CD1c-positive myeloid dendritic cell (primary cell): Measurements from ENCODE around the gene FRMD8.

ENCODE experiments used
- DNase-seq: peaks from one replicate; pipeline ENCODE4 v3.0.0-alpha.2; 2016; ENCODE audit errors: extremely low spot score

Gene FRMD8

GRCh38 chr11:65414776-65415498 lies 28.5 kb downstream of the FRMD8 start:
- no peak for DNase-seq

GRCh38 chr11:65415499-65416340 lies 29.3 kb downstream of the FRMD8 start:
- DNase-seq, result no peak

- peak; percentile 95 for DNase-seq
These were observed 29.9 kb downstream of the FRMD8 start for GRCh38 chr11:65416341-65416824.

DNA sequence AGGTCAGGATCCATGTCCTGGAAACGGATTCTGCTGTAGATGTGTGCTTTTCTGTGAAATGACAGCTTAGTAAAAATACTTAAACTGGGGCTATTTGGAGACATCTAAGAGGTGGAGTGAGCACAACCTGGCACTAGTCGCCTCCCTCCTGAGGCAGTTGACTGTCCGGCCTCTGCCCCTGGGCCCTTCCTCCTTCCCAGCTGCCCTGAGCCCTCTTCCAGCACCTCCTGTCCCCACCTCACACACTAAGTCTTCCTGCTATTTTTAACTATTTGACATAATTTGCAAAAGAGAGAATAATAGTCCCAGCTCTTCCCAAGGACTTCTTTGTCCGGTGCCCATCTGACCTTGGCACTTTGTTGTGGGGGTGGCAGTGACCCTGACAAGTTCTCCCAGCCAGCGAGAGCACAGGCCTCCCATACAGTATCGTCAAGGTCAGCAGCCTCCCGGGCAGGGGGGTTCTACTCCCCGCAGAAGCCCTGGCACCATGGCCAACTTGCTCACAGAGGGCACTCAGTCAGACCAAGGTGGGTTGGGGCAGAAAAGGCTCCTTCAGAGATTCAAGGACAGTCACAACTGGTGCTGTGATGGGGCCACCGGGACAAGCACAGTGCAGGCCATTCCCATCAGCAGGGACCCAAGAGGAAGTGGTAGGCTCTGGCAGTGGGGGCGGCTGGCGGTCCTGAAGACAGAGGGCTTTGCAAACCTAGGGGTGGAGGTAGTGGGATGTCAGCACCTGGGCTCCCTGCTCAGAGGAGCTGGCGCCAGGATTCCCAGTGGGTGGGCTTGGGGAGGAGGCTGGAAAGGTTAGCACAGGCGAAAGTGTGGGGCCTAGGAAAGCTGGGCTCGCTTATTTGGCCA lies 30.6 kb downstream of the FRMD8 start:
- DNase-seq, result peak; percentile 69

DNA sequence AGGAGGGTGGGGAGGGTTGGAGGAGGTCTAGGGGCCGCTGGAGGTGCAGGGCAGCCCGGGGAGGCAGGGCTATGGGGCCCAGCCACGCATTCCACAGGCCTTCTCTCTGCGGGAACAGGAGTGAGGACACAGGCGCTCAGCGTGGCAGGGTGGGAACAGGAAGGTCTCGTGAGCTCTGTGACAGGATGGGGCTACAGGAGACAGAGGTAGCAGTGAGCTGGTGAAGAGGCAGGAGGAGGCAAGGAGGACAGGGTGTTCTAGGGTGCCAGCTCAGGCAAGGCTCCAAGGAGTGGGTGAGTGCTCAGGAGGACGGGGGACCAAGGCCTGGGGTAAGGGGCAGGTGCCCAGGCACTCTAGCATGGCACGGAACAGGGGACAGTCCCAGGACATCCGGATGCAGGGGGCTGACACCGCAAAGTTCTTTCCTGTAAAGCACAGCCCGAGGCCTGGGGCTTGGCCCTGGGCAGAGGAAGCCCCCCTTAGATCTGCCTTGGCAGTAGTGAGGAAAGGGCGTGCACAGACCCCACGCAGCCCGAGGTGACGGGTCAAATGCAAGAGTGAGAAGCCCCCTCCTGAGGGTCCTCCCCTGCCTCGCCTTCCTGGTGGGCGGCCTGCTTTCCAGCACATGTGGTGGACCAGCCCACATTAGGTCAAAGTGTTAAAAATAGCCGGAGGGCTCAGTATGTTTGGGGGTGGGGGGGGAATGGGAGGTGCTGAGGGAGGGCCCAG lies 31.4 kb downstream of the FRMD8 start:
- DNase-seq, result peak; percentile 73

DNA sequence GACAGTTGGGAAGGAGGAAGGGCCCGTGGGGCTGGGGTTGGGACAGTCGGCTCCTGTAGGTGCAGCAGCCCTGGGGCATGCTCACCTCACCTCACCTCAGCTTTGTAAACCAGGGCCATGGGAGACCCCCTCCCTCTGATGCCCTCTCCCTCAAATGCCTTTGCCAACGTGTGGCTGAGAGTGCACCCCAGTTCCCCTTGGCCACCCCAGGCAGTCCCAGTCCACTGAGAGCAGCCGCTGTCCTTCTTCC lies 31.9 kb downstream of the FRMD8 start:
- no peak for DNase-seq

GRCh38 chr11:65418681-65419459 lies 32.4 kb downstream of the FRMD8 start:
- DNase-seq, result peak; percentile 96

- DNase-seq, result no peak
These were observed 33.0 kb downstream of the FRMD8 start for GRCh38 chr11:65419460-65419771.

DNA sequence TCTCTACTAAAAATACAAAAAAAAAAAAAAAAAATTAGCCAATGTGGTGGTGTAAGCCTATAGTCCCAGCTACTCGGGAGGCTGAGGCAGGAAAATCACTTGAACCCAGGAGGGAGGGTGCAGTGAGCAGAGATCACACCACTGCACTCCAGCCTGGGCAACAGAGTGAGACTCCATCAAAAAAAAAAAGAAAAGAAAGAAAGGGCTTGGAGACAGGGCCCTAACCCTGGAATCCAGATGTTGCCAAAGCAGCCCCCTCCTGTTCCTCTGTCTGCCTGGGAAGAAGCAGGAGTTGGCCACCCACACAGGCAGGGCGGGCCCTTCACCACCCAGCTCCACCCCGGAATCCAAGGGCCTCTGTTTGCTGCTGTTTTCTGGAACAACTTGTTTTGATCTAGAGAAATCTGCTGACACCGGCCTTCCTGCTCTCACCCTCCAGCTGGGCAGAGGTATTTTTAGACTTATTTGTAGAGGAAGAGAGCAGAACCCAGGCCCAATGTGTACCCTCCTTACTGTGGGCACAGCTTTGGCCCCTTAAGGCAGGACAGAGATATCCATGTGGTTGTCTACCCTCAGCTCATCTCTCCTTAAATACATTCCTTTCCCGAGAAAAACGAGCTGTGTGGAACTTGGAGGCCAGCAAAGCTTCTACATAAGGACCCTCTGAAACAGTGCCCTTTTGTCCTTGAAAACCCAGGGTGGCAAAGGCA lies 33.5 kb downstream of the FRMD8 start:
- DNase-seq, result peak; percentile 95

- no peak for DNase-seq
These were observed 34.1 kb downstream of the FRMD8 start for GRCh38 chr11:65420506-65420905.

- DNase-seq, result peak; percentile 97
These were observed 34.7 kb downstream of the FRMD8 start for GRCh38 chr11:65420979-65421793.

GRCh38 chr11:65421794-65422632 lies 35.6 kb downstream of the FRMD8 start:
- peak; percentile 98 for DNase-seq

DNA sequence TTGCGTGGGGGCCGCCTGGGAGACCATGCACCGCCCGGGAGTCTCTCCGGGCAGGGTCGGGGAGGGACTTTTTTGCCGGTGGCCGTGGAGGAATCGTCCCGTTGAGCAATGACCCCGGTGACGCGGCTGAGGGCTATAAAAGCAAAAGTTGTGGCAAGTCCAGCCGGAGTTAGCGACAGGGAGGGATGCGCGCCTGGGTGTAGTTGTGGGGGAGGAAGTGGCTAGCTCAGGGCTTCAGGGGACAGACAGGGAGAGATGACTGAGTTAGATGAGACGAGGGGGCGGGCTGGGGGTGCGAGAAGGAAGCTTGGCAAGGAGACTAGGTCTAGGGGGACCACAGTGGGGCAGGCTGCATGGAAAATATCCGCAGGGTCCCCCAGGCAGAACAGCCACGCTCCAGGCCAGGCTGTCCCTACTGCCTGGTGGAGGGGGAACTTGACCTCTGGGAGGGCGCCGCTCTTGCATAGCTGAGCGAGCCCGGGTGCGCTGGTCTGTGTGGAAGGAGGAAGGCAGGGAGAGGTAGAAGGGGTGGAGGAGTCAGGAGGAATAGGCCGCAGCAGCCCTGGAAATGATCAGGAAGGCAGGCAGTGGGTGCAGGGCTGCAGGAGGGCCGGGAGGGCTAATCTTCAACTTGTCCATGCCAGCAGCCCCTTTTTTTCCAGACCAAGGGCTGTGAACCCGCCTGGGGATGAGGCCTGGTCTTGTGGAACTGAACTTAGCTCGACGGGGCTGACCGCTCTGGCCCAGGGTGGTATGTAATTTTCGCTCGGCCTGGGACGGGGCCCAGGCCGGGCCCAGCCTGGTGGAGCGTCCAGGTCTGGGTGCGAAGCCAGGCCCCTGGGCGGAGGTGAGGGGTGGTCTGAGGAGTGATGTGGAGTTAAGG lies 36.4 kb downstream of the FRMD8 start, which contains the start of gene NEAT1:
Gene NEAT1, plus strand, starts transcription at position 166 of the 883 bp plus-strand sequence.
- peak; percentile 97 for DNase-seq

- peak; percentile 56 for DNase-seq
These were observed 37.2 kb downstream of the FRMD8 start for GRCh38 chr11:65423516-65424204.

DNA sequence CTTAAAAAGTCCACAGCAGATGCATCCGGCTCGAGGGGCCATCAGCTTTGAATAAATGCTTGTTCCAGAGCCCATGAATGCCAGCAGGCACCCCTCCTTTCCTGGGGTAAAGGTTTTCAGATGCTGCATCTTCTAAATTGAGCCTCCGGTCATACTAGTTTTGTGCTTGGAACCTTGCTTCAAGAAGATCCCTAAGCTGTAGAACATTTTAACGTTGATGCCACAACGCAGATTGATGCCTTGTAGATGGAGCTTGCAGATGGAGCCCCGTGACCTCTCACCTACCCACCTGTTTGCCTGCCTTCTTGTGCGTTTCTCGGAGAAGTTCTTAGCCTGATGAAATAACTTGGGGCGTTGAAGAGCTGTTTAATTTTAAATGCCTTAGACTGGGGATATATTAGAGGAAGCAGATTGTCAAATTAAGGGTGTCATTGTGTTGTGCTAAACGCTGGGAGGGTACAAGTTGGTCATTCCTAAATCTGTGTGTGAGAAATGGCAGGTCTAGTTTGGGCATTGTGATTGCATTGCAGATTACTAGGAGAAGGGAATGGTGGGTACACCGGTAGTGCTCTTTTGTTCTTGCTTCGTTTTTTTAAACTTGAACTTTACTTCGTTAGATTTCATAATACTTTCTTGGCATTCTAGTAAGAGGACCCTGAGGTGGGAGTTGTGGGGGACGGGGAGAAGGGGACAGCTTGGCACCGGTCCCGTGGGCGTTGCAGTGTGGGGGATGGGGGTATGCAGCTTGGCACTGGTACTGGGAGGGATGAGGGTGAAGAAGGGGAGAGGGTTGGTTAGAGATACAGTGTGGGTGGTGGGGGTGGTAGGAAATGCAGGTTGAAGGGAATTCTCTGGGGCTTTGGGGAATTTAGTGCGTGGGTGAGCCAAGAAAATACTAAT lies 38.0 kb downstream of the FRMD8 start:
- no peak for DNase-seq
